Mesendoderm (in vitro differentiated cells): ENCODE measurements around the gene SPINT2.
A peak's percentile ranks its signal among the peaks of the same experiment; 100 is the strongest.
"Not testable (repeated sequence)": the region's sequence is repeated elsewhere in the genome, so short reads cannot be mapped to it uniquely, and the experiment has no call there.

Source experiments
- DNase-seq: peaks from one replicate; pipeline ENCODE4 v3.0.0; 2013
- H2AK5ac ChIP-seq: 2 replicates; pipeline ENCODE4 v1.6.1; 2013; ENCODE audit warnings: low read length, inconsistent platforms
- H2BK120ac ChIP-seq: 2 replicates; pipeline ENCODE4 v1.6.1; 2013; ENCODE audit warnings: low read depth, mild to moderate bottlenecking, low read length, moderate library complexity, mixed read lengths
- H2BK15ac ChIP-seq: replicated peaks from 2 replicates; pipeline ENCODE4 v1.6.1; 2013; ENCODE audit warnings: low read depth, mild to moderate bottlenecking, moderate library complexity
- H2BK5ac ChIP-seq: 2 replicates; pipeline ENCODE4 v1.6.1; 2013; ENCODE audit warnings: low read length, inconsistent platforms
- H3K18ac ChIP-seq: 2 replicates; pipeline ENCODE4 v1.6.1; 2013; ENCODE audit warnings: mild to moderate bottlenecking, low read length, mixed read lengths
- H3K23ac ChIP-seq: one replicate; pipeline ENCODE4 v1.6.1; 2013; ENCODE audit warnings: low read length
- H3K27ac ChIP-seq: 2 replicates; pipeline ENCODE4 v1.5.1; 2013; ENCODE audit warnings: low read depth, mild to moderate bottlenecking, inconsistent platforms, low read length, moderate library complexity
- H3K27me3 ChIP-seq: 2 replicates; pipeline ENCODE4 v1.6.1; 2013; ENCODE audit warnings: low read length, control low read depth, mild to moderate bottlenecking, inconsistent platforms; ENCODE audit not compliant: insufficient read depth, poor library complexity
- H3K36me3 ChIP-seq: 2 replicates; pipeline ENCODE4 v1.6.1; 2013; ENCODE audit warnings: low read length, inconsistent platforms; ENCODE audit not compliant: control insufficient read depth, insufficient read depth
- H3K4ac ChIP-seq: one replicate; pipeline ENCODE4 v1.6.1; 2013; ENCODE audit warnings: low read depth, mild to moderate bottlenecking, low read length, moderate library complexity
- H3K4me1 ChIP-seq: 2 replicates; pipeline ENCODE4 v1.6.1; 2013; ENCODE audit warnings: low read depth, low read length, inconsistent platforms; ENCODE audit not compliant: control insufficient read depth
- H3K4me2 ChIP-seq: 2 replicates; pipeline ENCODE4 v1.6.1; 2013; ENCODE audit warnings: low read length
- H3K4me3 ChIP-seq: 2 replicates; pipeline ENCODE4 v1.5.1; 2013; ENCODE audit warnings: mild to moderate bottlenecking, low read length
- H3K56ac ChIP-seq: one replicate; pipeline ENCODE4 v1.6.1; 2013; ENCODE audit warnings: low read length
- H3K79me1 ChIP-seq: 2 replicates; pipeline ENCODE4 v1.6.1; 2013; ENCODE audit warnings: low read length, inconsistent platforms
- H3K79me2 ChIP-seq: 2 replicates; pipeline ENCODE4 v1.6.1; 2013; ENCODE audit warnings: mild to moderate bottlenecking, low read length; ENCODE audit not compliant: control insufficient read depth, insufficient read depth
- H3K9ac ChIP-seq: 2 replicates; pipeline ENCODE4 v1.6.1; 2013; ENCODE audit warnings: low read length, inconsistent platforms
- H4K5ac ChIP-seq: one replicate; pipeline ENCODE4 v1.6.1; 2013; ENCODE audit warnings: low read length
- H4K8ac ChIP-seq: one replicate; pipeline ENCODE4 v1.6.1; 2013; ENCODE audit warnings: low read depth, mild to moderate bottlenecking, control low read depth, low read length, moderate library complexity
- WGBS: extraction: QIAGEN DNeasy Blood & Tissue Kit; methylation state at CpG from one replicate; pipeline ENCODE4 v1.1.7; 2013; ENCODE audit warnings: low lambda C conversion rate, missing lambda C conversion rate; ENCODE audit not compliant: insufficient coverage; ENCODE audit errors: extremely low coverage; 5-methylcytosine and 5-hydroxymethylcytosine counted together

SPINT2 gene

DNA sequence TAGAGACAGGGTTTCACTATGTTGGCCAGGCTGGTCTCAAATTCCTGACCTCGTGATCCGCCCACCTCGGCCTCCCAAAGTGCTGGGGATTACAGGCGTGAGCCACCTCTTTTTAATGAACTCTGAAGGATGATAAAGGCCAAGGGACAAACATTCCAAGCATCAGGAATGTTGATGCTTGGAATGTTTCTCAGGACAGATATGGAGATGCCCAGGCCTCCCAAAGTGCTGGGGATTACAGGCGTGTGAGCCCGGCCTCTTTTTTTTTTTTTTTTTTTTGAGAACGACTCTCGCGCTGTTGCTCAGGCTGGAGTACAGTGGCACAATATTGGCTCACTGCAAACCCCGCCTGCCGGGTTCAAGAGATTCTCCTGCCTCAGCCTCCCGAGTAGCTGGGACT, 2.4 kb upstream of the SPINT2 start:
- not testable (repeated sequence) for H3K9ac ChIP-seq, H3K79me1 ChIP-seq, H2AK5ac ChIP-seq, H4K5ac ChIP-seq, H3K56ac ChIP-seq, H2BK5ac ChIP-seq, H3K4me2 ChIP-seq, H3K4me3 ChIP-seq, H3K27me3 ChIP-seq, H3K4ac ChIP-seq, H3K36me3 ChIP-seq, H3K4me1 ChIP-seq, H3K23ac ChIP-seq, H3K18ac ChIP-seq, H2BK15ac ChIP-seq, H4K8ac ChIP-seq, H3K27ac ChIP-seq, H2BK120ac ChIP-seq
- WGBS, result no CpG with 5 or more reads among the region's 12 CpGs
- peaks cover 21% of the 10 kb centered on the region for H3K79me2 ChIP-seq
- DNase-seq, result peak; percentile 85

DNA sequence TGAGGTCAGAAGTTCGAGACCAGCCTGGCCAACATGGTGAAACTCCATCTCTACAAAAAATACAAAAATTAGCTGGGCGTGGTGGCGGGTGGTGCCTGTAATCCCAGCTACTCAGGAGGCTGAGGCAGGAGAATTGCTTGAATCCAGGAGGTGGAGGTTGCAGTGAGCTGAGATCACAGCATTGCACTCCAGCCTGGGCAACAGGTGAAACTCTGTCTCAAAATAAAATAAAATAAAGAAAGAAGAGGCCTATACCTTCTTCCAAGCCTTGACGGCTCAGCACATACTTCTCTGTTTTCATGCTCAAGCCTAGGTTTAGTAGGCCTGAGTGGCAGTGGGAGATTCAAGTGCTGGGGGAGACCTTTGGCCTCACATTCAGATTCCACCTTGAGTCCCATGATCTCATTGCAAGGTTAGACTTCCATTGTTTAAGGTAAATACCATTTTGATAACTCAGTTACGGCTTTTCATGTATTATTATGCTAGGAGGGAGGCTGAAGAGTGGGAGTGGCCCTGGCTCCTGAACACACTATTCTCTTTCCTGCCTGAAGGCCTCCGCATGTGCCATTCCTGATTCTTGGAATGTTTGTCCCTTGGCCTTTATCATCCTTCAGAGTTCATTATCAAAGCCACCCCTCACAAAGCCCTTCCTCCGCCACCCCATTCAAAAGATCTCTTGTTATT, 1.6 kb upstream of the SPINT2 start:
- Histone ChIP-seq H3K27me3 (no peaks in the 10 kb centered on the region), H3K4me2 (no peak overlapping the region), H3K56ac (no peak overlapping the region), H4K8ac (no peak overlapping the region), H4K5ac (no peak overlapping the region), H3K36me3 (no peaks in the 10 kb centered on the region), H3K4me1 (peaks cover 15% of the 10 kb centered on the region), H3K27ac (peak overlapping the region; percentile 53), H3K4me3 (no peak overlapping the region), H3K4ac (no peak overlapping the region), H3K23ac (no peak overlapping the region), H3K18ac (no peak overlapping the region), H2BK5ac (no peak overlapping the region), H2BK120ac (no peak overlapping the region), H2AK5ac (no peak overlapping the region), H3K9ac (no peak overlapping the region), H2BK15ac (no peak overlapping the region), H3K79me1 (peaks cover 9% of the 10 kb centered on the region), H3K79me2 (peaks cover 29% of the 10 kb centered on the region)
- peak; percentile 42 for DNase-seq
- WGBS, result no CpG with 5 or more reads among the region's 7 CpGs

DNA sequence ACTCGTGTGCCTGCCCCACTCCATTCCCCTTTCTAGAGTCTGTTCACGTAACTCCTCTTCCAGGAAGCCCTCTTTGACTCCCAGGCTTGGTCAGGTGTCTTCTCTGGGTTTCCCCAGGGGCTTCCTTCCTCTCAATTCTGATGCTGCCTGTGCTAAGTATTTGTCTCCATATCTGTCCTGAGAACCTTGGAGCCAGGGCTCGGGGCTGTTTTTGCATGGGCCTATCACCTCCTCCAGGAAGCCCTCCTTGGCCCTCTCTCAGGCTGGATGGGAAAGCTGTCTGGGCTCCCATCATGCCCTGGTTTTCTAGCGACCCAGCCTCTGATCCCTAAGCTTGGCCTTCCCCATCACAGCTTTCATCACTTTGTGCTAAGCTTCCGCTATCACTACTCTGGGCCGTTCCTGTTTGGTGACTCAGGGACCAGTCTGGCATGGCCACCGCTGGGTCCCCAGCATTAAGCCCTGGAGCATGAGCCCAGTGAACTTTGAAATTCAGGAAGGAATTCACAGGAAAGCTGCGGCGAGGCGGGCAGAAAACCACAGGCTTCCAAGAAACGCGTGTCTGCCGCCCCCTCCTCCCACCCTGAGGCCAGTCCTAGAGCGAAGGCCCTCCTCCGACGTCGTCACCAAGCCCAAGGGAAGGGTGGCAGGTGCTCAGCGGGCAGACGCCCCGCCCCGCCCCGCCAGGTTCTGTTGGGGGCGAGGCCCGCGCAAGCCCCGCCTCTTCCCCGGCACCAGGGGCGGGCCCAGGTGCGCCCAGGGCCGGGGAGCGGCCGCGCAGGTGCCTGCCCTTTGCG, 486 bp upstream of the SPINT2 start:
- Histone ChIP-seq H2BK15ac (no peak overlapping the region), H3K56ac (peak overlapping the region; percentile 31), H3K9ac (peak overlapping the region; percentile 23), H3K23ac (no peak overlapping the region), H3K79me2 (peaks cover 40% of the 10 kb centered on the region), H3K18ac (no peak overlapping the region), H3K27ac (peak overlapping the region; percentile 81), H2BK120ac (no peak overlapping the region), H3K27me3 (no peaks in the 10 kb centered on the region), H3K36me3 (no peaks in the 10 kb centered on the region), H3K4me1 (peaks cover 21% of the 10 kb centered on the region), H2BK5ac (no peak overlapping the region), H2AK5ac (no peak overlapping the region), H3K4me2 (peak overlapping the region; percentile 26), H3K79me1 (peaks cover 11% of the 10 kb centered on the region), H4K8ac (no peak overlapping the region), H3K4me3 (no peak overlapping the region), H4K5ac (no peak overlapping the region), H3K4ac (no peak overlapping the region)
- no CpG with 5 or more reads among the region's 34 CpGs for WGBS
- peak; percentile 96 for DNase-seq

DNA sequence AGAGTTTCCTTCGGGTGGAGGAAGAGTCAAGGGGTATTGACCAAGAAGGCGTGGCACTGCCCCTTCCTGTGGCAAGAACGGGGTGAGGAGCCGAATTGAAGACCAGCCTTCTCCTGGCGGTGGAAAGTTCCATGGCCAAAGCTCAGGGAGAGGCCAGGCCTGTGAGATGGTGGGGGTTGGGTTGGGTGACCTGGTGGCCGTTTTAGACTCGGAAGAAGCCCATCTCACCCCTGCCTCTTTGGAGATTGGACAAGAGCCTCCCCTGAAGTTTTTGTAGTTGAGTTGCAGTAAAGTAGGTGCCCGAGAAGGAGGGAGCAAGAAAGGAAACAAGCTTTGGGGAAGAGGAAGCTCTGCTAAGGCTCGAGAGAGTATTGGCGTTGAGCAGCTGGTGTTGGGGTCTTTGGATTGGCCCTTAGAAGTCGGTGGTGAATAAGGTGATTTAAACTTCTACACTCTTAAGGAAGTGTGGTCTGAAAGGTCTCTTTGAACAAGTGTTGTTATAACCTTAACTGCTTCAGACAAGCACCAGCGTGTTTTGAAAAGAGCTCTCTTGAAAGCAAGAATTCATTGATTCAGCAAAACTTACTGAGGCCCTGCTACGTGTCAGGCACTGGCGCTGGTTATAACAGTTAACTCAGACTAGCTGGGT, 964 bp downstream of the SPINT2 start:
- H4K5ac ChIP-seq, result no peak overlapping the region
- no CpG with 5 or more reads among the region's 14 CpGs for WGBS
- no peaks in the 10 kb centered on the region for H3K36me3 ChIP-seq
- H2BK15ac ChIP-seq, result no peak overlapping the region
- H3K56ac ChIP-seq, result peak overlapping the region; percentile 96
- peaks cover 23% of the 10 kb centered on the region for H3K4me1 ChIP-seq
- peaks cover 46% of the 10 kb centered on the region for H3K79me2 ChIP-seq
- H2BK120ac ChIP-seq, result no peak overlapping the region
- peak overlapping the region; percentile 67 for H2BK5ac ChIP-seq
- H3K27me3 ChIP-seq, result no peaks in the 10 kb centered on the region
- H3K23ac ChIP-seq, result peak overlapping the region; percentile 94
- peak overlapping the region; percentile 84 for H3K27ac ChIP-seq
- H4K8ac ChIP-seq, result no peak overlapping the region
- peaks cover 11% of the 10 kb centered on the region for H3K79me1 ChIP-seq
- peak overlapping the region; percentile 83 for H3K18ac ChIP-seq
- peak overlapping the region; percentile 93 for H3K9ac ChIP-seq
- peak overlapping the region; percentile 79 for H2AK5ac ChIP-seq
- peak overlapping the region; percentile 83 for H3K4me2 ChIP-seq
- H3K4me3 ChIP-seq, result peak overlapping the region; percentile 78
- peak; percentile 72 for DNase-seq
- peak overlapping the region; percentile 57 for H3K4ac ChIP-seq

DNA sequence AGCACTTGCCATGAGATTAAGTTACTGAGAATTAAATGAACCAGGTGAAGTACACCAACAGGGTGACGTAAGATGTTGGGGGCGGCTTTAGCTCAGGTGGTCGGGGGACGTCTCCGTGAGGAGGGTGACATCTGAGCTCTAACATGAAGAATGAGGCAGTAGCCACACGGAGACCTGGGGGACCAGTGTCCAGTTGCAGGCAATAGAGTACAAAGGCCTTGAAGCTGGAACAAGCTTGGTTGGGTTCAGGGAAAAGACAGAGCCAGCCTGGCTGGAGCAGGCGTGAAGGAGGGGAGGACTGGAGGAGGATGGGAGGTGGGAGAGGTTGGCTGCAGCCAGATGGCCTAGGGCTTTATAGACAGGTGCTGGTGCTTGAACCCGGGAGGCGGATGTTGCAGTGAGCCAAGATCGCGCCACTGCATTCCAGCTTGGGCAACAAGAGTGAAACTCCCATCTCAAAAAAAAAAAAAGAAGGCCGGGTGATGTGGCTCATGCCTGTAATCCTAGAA, 1.6 kb downstream of the SPINT2 start:
- Histone ChIP-seq H2AK5ac (no peak overlapping the region), H3K4me2 (peak overlapping the region; percentile 83), H3K56ac (peak overlapping the region; percentile 96), H4K5ac (no peak overlapping the region), H3K9ac (peak overlapping the region; percentile 93), H3K18ac (no peak overlapping the region), H2BK120ac (no peak overlapping the region), H2BK5ac (no peak overlapping the region), H3K27me3 (no peaks in the 10 kb centered on the region), H3K79me2 (peaks cover 53% of the 10 kb centered on the region), H3K27ac (no peak overlapping the region), H3K79me1 (peaks cover 11% of the 10 kb centered on the region), H3K4me1 (peaks cover 29% of the 10 kb centered on the region), H3K4ac (no peak overlapping the region), H3K4me3 (no peak overlapping the region), H2BK15ac (no peak overlapping the region), H4K8ac (no peak overlapping the region), H3K36me3 (no peaks in the 10 kb centered on the region), H3K23ac (no peak overlapping the region)
- DNase-seq, result no peak
- WGBS, result no CpG with 5 or more reads among the region's 12 CpGs
